ENCODE data around the gene MSI2.

GRCh38 chr17:57288773-57289121, 32.4 kb downstream of the MSI2 start:
- TF ChIP-seq EZH2 (IDR thresholded peaks at IDR 0.05; ENCODE audit: borderline replicate concordance, low read length): no peak
- TF ChIP-seq CTCF (IDR thresholded peaks at IDR 0.05; ENCODE audit: low read length): no peak
